GM12878 (cell line): ENCODE data around the gene BCAR3. TPM values are rescaled to one million over a fixed set of nuclear protein-coding genes. Genes with fewer than 3 reads are reported as not detected.

Source experiments
- ATAC-seq: fragments of 200-7000 bp; cut with Tn5 transposase; 3 replicates; pipeline ENCODE4 v1.9.1; 2020; ENCODE audit warnings: mild to moderate bottlenecking, moderate library complexity
- BruUV-seq: library from RNA; stranded (reverse); fragments of 400-500 nt; replicated peaks from 2 replicates; lab custom pipeline; 2021; lab: Mats Ljungman, UMichigan
- CTCF ChIA-PET: fragments of 300-600 bp; sonication (Branson Sonifier 250); formaldehyde crosslinking; extraction: SDS; loops from one replicate; lab custom pipeline; 2021; ENCODE audit warnings: inconsistent platforms; lab: Yijun Ruan, JAX
- POLR2A ChIA-PET: fragments of 350-600 bp; formaldehyde crosslinking; extraction: SDS; loops from one replicate; lab custom pipeline; 2021; ENCODE audit warnings: inconsistent platforms; lab: Charles Lee
- RAD21 ChIA-PET: fragments of 300-600 bp; sonication (Branson Sonifier 250); formaldehyde crosslinking; loops from one replicate; lab custom pipeline; 2023; ENCODE audit warnings: antibody characterized with exemption; ENCODE audit not compliant: unreplicated experiment; lab: Charles Lee
- SMC1A ChIA-PET: fragments of 300-600 bp; sonication (Branson Sonifier 250); formaldehyde crosslinking; loops from one replicate; lab custom pipeline; 2023; ENCODE audit not compliant: unreplicated experiment, uncharacterized antibody; lab: Charles Lee
- DNase-seq: peaks from one replicate; pipeline ENCODE4 v3.0.0-alpha.2; 2011; ENCODE audit warnings: low read depth, low spot score
- FAIRE-seq: peaks from 3 replicates; lab custom pipeline; 2011; peaks lifted over from hg19 to GRCh38; lab: Jason Lieb, UNC
- H2AFZ ChIP-seq: 2 replicates; pipeline ENCODE4 v1.6.0; 2011; ENCODE audit warnings: low read depth, low read length, control low read depth; ENCODE audit not compliant: control insufficient read depth
- H3K27ac ChIP-seq: 2 replicates; pipeline ENCODE4 v1.5.1; 2011; ENCODE audit warnings: control low read depth; ENCODE audit not compliant: control insufficient read depth, insufficient read depth
- H3K27me3 ChIP-seq, 2 experiments: replicated peaks in 1 of 2; 2 replicates each; pipeline versions ENCODE4 v1.6.0 to v1.6.1; 2011; ENCODE audit warnings: low read length in 1 of 2; ENCODE audit not compliant: control insufficient read depth in 2 of 2, insufficient read depth in 2 of 2
- H3K36me3 ChIP-seq, 2 experiments: 2 replicates each; pipeline ENCODE4 v1.5.1; 2011; ENCODE audit warnings: low read length in 1 of 2; ENCODE audit not compliant: control insufficient read depth in 2 of 2, insufficient read depth in 2 of 2
- H3K4me1 ChIP-seq: 2 replicates; pipeline ENCODE4 v1.6.1; 2011; ENCODE audit warnings: mild to moderate bottlenecking, low read length, moderate library complexity, mixed read lengths; ENCODE audit not compliant: control insufficient read depth, insufficient read depth
- H3K4me2 ChIP-seq: 2 replicates; pipeline ENCODE4 v1.6.0; 2011; ENCODE audit warnings: control low read depth; ENCODE audit not compliant: control insufficient read depth, insufficient read depth
- H3K4me3 ChIP-seq: fragments of 200-600 bp; sonication (generic); 2 replicates; pipeline ENCODE4 v1.5.1; 2016
- H3K79me2 ChIP-seq: 2 replicates; pipeline ENCODE4 v1.6.0; 2011; ENCODE audit warnings: low read length; ENCODE audit not compliant: control insufficient read depth, insufficient read depth
- H3K9ac ChIP-seq: 2 replicates; pipeline ENCODE4 v1.8.0; 2011; ENCODE audit warnings: low read length, control low read depth, mixed read lengths; ENCODE audit not compliant: control insufficient read depth, insufficient read depth
- H3K9me3 ChIP-seq: replicated peaks from 3 replicates; pipeline ENCODE4 v1.5.1; 2011; ENCODE audit warnings: mild to moderate bottlenecking, low read length; ENCODE audit not compliant: control insufficient read depth, insufficient read depth
- H4K20me1 ChIP-seq: 2 replicates; pipeline ENCODE4 v1.6.0; 2011; ENCODE audit not compliant: control insufficient read depth, insufficient read depth
- CHD1 ChIP-seq: IDR thresholded peaks from 2 replicates; pipeline ENCODE4 v1.6.1; 2012; ENCODE audit warnings: low read depth, low read length, improper control_type of control experiment
- KLF5 ChIP-seq: fragments of 450-650 bp; IDR thresholded peaks from 2 replicates; pipeline ENCODE4 v1.6.1; 2014; ENCODE audit warnings: mild to moderate bottlenecking; ENCODE audit not compliant: partially characterized antibody
- NBN ChIP-seq: fragments of 450-650 bp; IDR thresholded peaks from 2 replicates; pipeline ENCODE4 v1.6.1; 2016
- PAX8 ChIP-seq: fragments of 450-650 bp; IDR thresholded peaks from 2 replicates; pipeline ENCODE4 v1.6.1; 2017; ENCODE audit warnings: mild to moderate bottlenecking, moderate library complexity
- RAD51 ChIP-seq: fragments of 450-650 bp; IDR thresholded peaks from 2 replicates; pipeline ENCODE4 v1.6.1; 2016; ENCODE audit warnings: moderate library complexity, mild to moderate bottlenecking, inconsistent platforms
- RUNX3 ChIP-seq: IDR thresholded peaks from 2 replicates; pipeline ENCODE4 v1.6.1; 2012; ENCODE audit warnings: low read length, inconsistent platforms
- SIN3A ChIP-seq: IDR thresholded peaks from 2 replicates; pipeline ENCODE4 v1.6.1; 2012; ENCODE audit warnings: low read depth, low read length, improper control_type of control experiment
- ZBED1 ChIP-seq: IDR thresholded peaks from 2 replicates; pipeline ENCODE4 v1.6.1; 2016; ENCODE audit warnings: borderline replicate concordance
- ZNF217 ChIP-seq: fragments of 450-650 bp; IDR thresholded peaks from 2 replicates; pipeline ENCODE4 v1.6.1; 2017; ENCODE audit warnings: antibody characterized with exemption, mild to moderate bottlenecking
- WGBS: methylation state at CpG from one replicate; pipeline ENCODE4 v1.1.6; 2016; ENCODE audit warnings: low lambda C conversion rate; ENCODE audit not compliant: insufficient replicate concordance, insufficient coverage; ENCODE audit errors: missing lambda C conversion rate; 5-methylcytosine and 5-hydroxymethylcytosine counted together
- in situ Hi-C: fragments of 300-500 bp; cut with MboI; formaldehyde crosslinking; loops from 9 replicates; pipeline ENCODE4 v1.14.3; 2018; ENCODE audit warnings: mixed read lengths
- intact Hi-C: fragments of 100-400 bp; cut with micrococcal nuclease; formaldehyde crosslinking; loops from one replicate; pipeline ENCODE4 v1.14.2; 2022; ENCODE audit not compliant: unreplicated experiment
- polyA plus RNA-seq, 11 experiments: library from polyadenylated mRNA; depleted of rRNA in 4 of 11; unstranded in 6 of 11; stranded (reverse) in 5 of 11; fragments of >200 nt; fragmentation: Nextera tagmentation in 4 of 11; fragmentation: Illumina TruSeq in 1 of 11; extraction: Ambion mirVana in 4 of 11; extraction: Trizol in 1 of 11; gene quantifications; 1 replicate in 1 of 11; 2 replicates in 10 of 11; pipeline versions ENCODE4 v1.2.1 to v1.2.3, GENCODE V29; 2011 to 2016; ENCODE audit warnings: inconsistent platforms in 2 of 11, missing spikeins in 2 of 11, low read depth in 1 of 11
- total RNA-seq, 4 experiments: library from RNA; depleted of rRNA in 3 of 4; stranded (reverse); fragments of >200 nt in 3 of 4; fragmentation: Illumina TruSeq in 1 of 4; extraction: Trizol in 1 of 4; gene quantifications; 2 replicates each; pipeline versions ENCODE4 v1.2.1 to v1.2.3, GENCODE V29; 2013 to 2021
- TF ChIP-seq, protein P1 (sequence below): fragments of 450-650 bp; IDR thresholded peaks from 2 replicates; pipeline ENCODE4 v1.6.1; 2017; ENCODE audit warnings: borderline replicate concordance
- TF ChIP-seq, protein P2 (sequence below): fragments of 450-650 bp; IDR thresholded peaks from 2 replicates; pipeline ENCODE4 v1.6.1; 2017; ENCODE audit warnings: low read depth, mild to moderate bottlenecking, moderate library complexity

The BCAR3 gene
- total and polyA plus RNA-seq, 10 of the 15 experiments (the other 5 are each of a cell fraction or from before 2014, with no cell fraction given), result 1.3 to 6.6 (median 1.8) TPM

DNA sequence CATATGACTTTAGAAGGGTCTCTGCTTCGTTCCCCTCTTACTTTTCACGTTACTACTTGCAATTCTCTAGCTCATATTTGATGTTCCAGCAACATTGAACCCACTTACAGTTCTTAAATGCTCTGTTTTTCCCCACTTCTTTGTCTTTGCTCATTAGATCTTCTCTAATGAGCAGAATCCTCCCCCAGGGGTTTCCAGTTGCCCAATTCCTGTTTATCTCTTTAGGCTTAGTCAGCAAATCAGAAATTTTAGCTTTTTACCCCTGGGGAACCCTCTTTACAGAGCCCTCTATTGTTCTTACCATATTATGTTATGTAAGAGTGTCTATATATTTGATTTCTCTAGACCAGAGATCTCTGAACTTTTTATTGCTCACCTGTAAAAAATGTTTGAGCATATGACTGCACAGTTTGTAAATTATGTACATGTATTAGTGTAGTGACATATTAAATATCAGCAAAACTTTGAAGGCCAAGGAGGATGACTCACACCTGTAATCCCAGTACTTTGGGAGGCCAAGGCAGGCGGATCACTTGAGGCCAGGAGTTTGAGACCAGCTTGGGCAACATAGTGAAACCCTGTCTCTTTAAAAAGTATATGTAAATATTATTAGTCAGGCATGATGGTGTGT lies 162.3 kb downstream of the BCAR3 start:
- no peak for DNase-seq
- no peak for FAIRE-seq
- H3K4me2 ChIP-seq, result no peak overlapping the region
- no peaks in the 10 kb centered on the region for H3K9me3 ChIP-seq
- H3K4me1 ChIP-seq, result no peaks in the 10 kb centered on the region
- H3K27ac ChIP-seq, result no peak overlapping the region
- ATAC-seq, result no peak
- ChIA-PET RAD21 (no interaction called here), CTCF (interaction anchor here (0.7 kb wide), 1 partner anchor 819 kb away, joined by 3 read pairs; no protein-coding TSS in a partner anchor), SMC1A (interaction anchor here (0.8 kb wide), 1 partner anchor 110 kb away, joined by 3 read pairs; no protein-coding TSS in a partner anchor), POLR2A (no interaction called here)
- in situ Hi-C loops, result no loop called here
- 0% methylated on average over 3 of the region's 3 CpGs for WGBS
- intact Hi-C loops, result no loop called here
- H4K20me1 ChIP-seq, result no peaks in the 10 kb centered on the region
- H3K9ac ChIP-seq, result no peak overlapping the region
- H3K79me2 ChIP-seq, result no peaks in the 10 kb centered on the region
- no peaks in the 10 kb centered on the region for H3K36me3 ChIP-seq
- TF ChIP-seq SIN3A, result no peak
- no peak for TF ChIP-seq CHD1
- TF ChIP-seq RUNX3, result no peak
- TF ChIP-seq ZBED1, result no peak
- TF ChIP-seq RAD51, result no peak
- no peak for TF ChIP-seq PAX8
- TF ChIP-seq NBN, result no peak
- no peak for TF ChIP-seq ZNF217
- no peak for TF ChIP-seq KLF5
- TF ChIP-seq, protein P1, sequence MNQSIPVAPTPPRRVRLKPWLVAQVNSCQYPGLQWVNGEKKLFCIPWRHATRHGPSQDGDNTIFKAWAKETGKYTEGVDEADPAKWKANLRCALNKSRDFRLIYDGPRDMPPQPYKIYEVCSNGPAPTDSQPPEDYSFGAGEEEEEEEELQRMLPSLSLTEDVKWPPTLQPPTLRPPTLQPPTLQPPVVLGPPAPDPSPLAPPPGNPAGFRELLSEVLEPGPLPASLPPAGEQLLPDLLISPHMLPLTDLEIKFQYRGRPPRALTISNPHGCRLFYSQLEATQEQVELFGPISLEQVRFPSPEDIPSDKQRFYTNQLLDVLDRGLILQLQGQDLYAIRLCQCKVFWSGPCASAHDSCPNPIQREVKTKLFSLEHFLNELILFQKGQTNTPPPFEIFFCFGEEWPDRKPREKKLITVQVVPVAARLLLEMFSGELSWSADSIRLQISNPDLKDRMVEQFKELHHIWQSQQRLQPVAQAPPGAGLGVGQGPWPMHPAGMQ, result no peak
- TF ChIP-seq, protein P2, sequence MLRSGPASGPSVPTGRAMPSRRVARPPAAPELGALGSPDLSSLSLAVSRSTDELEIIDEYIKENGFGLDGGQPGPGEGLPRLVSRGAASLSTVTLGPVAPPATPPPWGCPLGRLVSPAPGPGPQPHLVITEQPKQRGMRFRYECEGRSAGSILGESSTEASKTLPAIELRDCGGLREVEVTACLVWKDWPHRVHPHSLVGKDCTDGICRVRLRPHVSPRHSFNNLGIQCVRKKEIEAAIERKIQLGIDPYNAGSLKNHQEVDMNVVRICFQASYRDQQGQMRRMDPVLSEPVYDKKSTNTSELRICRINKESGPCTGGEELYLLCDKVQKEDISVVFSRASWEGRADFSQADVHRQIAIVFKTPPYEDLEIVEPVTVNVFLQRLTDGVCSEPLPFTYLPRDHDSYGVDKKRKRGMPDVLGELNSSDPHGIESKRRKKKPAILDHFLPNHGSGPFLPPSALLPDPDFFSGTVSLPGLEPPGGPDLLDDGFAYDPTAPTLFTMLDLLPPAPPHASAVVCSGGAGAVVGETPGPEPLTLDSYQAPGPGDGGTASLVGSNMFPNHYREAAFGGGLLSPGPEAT, result no peak
- no peaks in the 10 kb centered on the region for H3K27me3 ChIP-seq
- no peak overlapping the region for H3K4me3 ChIP-seq
- no peak overlapping the region for H2AFZ ChIP-seq
- BruUV-seq, result no TSS peak
